AG09309 (cell line): ENCODE data around the gene AUTS2.

ENCODE experiments used
- DNase-seq: peaks from one replicate; pipeline ENCODE4 v3.0.0-alpha.2; 2010; ENCODE audit warnings: low read depth
- H3K4me3 ChIP-seq: 2 replicates; pipeline ENCODE4 v1.5.1; 2011; ENCODE audit warnings: mild to moderate bottlenecking, low read depth, low read length, moderate library complexity; ENCODE audit not compliant: control insufficient read depth
- TF ChIP-seq, protein P1 (sequence below): IDR thresholded peaks from 2 replicates; pipeline ENCODE4 v1.5.1; 2011; ENCODE audit warnings: mild to moderate bottlenecking, low read depth, low read length, inconsistent platforms; ENCODE audit not compliant: insufficient read depth, control insufficient read depth; ENCODE audit errors: missing control alignments

AUTS2 gene

DNA sequence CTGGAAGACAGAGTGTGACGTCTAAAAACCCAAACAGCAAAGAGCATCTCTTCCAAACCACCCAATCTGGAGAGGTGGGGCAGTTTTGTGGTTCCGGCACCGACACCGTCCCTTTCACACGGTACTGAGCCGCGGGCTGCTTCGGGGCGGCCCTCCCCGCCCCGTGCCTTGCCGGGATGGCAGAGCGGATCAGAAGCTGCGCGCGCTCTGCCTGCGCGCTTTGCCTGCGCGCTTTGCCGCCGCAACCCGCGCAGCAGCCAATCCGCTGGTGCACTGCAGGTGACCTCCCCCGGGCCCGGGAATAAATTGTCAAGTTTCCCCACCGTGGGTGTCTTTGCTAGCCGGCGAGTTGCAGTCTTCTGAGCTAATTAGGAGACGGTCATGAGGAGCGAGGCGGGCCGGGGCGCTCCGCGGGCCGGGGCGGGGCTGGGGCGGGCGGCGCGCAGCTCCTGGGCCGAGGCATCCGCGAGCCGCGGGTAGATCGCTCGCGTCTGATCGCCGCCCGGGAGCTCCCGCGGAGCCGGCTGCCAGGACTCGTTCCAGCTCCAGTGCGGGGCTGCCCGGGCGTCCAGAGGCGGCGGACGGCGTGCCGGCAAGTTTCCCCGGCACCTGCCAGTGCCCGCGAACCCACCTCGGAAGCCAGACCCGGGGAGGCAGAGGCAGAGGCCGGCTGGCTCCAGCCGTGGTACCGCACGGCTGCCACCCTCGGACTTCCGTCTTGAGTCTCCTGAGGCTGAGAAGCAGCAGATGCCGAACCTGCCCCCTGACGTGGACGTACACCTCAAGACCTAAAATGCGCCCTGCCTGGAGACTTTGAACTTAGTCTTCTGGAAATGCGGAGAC lies 997.7 kb downstream of the AUTS2 start:
- TF ChIP-seq, protein P1, sequence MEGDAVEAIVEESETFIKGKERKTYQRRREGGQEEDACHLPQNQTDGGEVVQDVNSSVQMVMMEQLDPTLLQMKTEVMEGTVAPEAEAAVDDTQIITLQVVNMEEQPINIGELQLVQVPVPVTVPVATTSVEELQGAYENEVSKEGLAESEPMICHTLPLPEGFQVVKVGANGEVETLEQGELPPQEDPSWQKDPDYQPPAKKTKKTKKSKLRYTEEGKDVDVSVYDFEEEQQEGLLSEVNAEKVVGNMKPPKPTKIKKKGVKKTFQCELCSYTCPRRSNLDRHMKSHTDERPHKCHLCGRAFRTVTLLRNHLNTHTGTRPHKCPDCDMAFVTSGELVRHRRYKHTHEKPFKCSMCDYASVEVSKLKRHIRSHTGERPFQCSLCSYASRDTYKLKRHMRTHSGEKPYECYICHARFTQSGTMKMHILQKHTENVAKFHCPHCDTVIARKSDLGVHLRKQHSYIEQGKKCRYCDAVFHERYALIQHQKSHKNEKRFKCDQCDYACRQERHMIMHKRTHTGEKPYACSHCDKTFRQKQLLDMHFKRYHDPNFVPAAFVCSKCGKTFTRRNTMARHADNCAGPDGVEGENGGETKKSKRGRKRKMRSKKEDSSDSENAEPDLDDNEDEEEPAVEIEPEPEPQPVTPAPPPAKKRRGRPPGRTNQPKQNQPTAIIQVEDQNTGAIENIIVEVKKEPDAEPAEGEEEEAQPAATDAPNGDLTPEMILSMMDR, result no peak
- no peak for DNase-seq
- no peak overlapping the region for H3K4me3 ChIP-seq

DNA sequence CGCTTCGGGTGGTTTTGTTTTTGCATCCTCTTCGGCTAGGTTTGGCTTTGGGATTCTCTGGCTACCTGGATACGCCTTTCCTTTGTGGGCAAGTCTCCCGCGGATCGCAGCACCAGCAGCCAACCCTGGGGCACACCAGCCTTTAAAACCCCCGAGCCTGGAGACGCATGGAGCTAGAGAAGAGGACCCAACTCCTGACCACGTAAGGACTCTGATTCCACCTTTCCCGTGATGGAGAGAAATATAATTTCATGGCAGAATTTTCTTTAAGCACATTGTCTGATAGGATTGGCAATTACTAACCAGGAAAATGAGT lies 998.3 kb downstream of the AUTS2 start:
- DNase-seq, result no peak
- TF ChIP-seq, protein P1, result no peak
- no peak overlapping the region for H3K4me3 ChIP-seq

DNA sequence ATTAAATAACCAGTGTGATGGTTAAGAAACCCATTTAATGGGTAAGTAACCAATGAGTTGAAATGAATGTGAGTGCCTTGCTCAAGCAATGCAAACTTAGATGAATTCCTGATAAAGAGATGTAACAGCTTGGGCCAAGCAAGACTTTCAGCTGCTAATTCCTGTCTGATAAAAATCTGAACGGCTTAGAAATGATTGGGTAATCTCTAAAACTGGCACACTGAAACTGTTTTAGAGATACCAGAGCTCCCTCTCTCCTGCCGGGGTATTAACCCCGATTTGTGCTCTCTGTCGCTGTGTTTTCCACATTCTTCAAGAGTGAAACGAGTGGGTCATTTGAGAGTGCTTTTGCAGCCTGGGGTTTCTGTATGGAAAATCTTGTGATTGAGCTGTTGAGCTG lies 998.8 kb downstream of the AUTS2 start:
- H3K4me3 ChIP-seq, result no peak overlapping the region
- TF ChIP-seq, protein P1, result no peak
- DNase-seq, result no peak

DNA sequence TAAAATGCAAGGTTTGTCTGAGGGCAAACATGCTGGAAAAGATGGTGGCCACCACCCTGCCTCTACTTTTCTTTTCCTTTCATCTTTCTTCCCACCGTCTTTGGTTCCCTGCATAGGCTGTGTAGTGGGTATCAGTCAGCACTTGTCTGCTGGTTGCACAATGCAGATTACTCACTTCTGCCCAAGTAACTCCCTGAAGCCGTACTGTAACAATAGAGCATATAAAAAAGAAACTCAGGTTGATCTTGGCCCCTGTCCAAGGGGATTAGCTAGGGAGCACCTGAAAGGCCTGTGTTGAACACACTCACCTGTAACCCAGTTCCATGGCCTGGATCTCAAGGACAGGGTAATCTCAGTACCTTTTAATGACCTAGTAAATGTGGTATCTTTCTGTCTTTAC lies 1000.7 kb downstream of the AUTS2 start:
- DNase-seq, result peak; percentile 17
- TF ChIP-seq, protein P1, result no peak
- no peak overlapping the region for H3K4me3 ChIP-seq

DNA sequence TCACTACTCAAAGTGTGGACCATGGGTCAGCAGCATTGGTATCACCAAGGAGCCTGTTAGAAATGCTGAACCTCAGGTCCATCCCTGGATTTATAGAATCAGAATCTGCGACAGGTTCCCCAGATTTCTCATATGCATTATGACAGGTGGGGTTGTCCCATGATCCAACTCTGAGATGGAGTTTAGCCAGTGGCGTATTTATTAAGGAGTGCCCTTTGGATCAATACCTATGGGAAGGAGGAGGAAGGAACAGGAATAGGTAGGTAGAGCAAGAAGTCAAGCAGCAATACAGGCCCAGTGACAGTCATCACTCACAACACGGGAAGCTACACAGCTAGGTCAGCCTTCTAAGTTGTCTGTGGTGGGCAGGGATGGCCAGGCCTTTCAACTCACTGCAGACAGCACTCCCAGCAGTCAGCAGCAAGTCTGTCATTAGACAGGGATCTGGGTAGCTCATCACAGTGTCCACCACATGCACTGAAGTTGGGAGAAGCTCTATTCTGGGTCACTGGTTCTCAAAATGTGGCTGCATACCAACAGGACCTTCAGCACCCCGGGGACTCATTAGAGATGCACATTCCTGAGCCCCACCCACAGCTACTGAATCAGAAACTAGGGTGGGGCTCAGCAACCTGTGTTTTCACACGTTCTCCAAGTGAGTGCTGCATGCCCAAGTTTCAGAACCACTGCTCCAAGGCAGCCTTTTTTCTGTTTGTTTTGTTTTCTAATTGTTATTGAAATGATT lies 1001.3 kb downstream of the AUTS2 start:
- no peak overlapping the region for H3K4me3 ChIP-seq
- no peak for DNase-seq
- TF ChIP-seq, protein P1, result no peak

DNA sequence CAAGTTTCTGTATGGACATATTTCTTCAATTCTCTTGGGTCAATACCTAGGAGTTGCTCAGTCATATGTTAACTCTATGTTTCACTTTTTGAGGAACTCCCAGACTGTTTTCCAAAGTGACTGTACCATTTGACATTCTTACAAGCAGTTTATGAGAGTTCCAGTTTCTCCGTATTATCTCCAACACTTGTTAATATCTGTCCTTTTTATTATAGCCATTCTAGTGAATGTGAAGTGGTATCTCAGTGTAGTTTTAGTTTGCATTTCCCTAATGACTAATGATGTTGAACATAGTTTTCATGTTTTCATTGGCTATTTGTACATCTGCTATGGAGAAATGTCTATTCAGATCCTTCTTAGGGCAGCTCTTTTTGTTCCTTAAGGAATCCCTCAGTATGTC lies 1002.7 kb downstream of the AUTS2 start:
- no peak overlapping the region for H3K4me3 ChIP-seq
- DNase-seq, result no peak
- TF ChIP-seq, protein P1, result no peak

DNA sequence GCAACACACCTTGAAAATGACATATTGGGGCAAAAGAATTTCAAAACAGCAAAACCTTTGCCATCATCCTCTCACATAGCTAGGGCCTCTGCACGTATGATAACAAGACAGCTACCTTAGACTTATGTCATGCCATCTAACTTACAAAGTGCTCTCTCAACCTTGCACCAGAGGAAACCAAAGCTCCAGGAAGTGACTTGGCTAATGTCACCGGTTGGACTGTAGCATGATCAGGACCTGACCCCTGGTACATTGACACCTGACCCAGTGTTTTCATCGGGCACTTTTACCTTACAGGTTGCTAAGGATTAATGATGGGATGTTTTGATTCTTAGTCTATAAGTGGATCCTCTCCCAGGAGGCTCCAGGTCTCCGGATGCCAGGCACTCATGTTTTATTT lies 1003.8 kb downstream of the AUTS2 start:
- DNase-seq, result no peak
- no peak overlapping the region for H3K4me3 ChIP-seq
- TF ChIP-seq, protein P1, result no peak
